HL-60 (cell line): ENCODE data around the gene ZRSR2.

Experiments used
- DNase-seq, 2 experiments: peaks; one replicate each; pipeline ENCODE4 v3.0.0-alpha.2; 2010 to 2020; ENCODE audit warnings: low read depth in 1 of 2, low spot score in 1 of 2
- H3K27ac ChIP-seq: fragments of 250-450 bp; sonication (Bioruptor Pico); replicated peaks from 2 replicates; pipeline ENCODE4 v1.5.1; 2020; ENCODE audit warnings: mild to moderate bottlenecking, moderate library complexity
- H3K27me3 ChIP-seq: fragments of 250-450 bp; sonication (Bioruptor Pico); 2 replicates; pipeline ENCODE4 v1.5.1; 2021; ENCODE audit warnings: mild to moderate bottlenecking, moderate library complexity; ENCODE audit not compliant: insufficient read depth, poor library complexity, severe bottlenecking
- H3K4me3 ChIP-seq: replicated peaks from 2 replicates; pipeline ENCODE4 v1.5.1; 2011; ENCODE audit warnings: mild to moderate bottlenecking, control low read depth, low read length; ENCODE audit not compliant: insufficient read depth
- GABPA ChIP-seq: IDR thresholded peaks from 2 replicates; pipeline ENCODE4 v1.6.1; 2012; ENCODE audit warnings: low read depth
- POLR2AphosphoS5 ChIP-seq: IDR thresholded peaks from 2 replicates; pipeline ENCODE4 v1.6.1; 2012; ENCODE audit warnings: low read depth
- SPI1 ChIP-seq: IDR thresholded peaks from 2 replicates; pipeline ENCODE4 v1.6.1; 2012; ENCODE audit warnings: low read depth, mild to moderate bottlenecking, borderline replicate concordance
- TF ChIP-seq, protein P1 (sequence below): IDR thresholded peaks from 2 replicates; pipeline ENCODE4 v1.6.1; 2012; ENCODE audit warnings: low read depth; ENCODE audit not compliant: insufficient replicate concordance
- TF ChIP-seq, protein P2 (sequence below): IDR thresholded peaks from one replicate; pipeline ENCODE4 v1.5.1; 2011; ENCODE audit warnings: low read length, control low read depth, inconsistent platforms; ENCODE audit not compliant: insufficient read depth

The ZRSR2 gene

DNA sequence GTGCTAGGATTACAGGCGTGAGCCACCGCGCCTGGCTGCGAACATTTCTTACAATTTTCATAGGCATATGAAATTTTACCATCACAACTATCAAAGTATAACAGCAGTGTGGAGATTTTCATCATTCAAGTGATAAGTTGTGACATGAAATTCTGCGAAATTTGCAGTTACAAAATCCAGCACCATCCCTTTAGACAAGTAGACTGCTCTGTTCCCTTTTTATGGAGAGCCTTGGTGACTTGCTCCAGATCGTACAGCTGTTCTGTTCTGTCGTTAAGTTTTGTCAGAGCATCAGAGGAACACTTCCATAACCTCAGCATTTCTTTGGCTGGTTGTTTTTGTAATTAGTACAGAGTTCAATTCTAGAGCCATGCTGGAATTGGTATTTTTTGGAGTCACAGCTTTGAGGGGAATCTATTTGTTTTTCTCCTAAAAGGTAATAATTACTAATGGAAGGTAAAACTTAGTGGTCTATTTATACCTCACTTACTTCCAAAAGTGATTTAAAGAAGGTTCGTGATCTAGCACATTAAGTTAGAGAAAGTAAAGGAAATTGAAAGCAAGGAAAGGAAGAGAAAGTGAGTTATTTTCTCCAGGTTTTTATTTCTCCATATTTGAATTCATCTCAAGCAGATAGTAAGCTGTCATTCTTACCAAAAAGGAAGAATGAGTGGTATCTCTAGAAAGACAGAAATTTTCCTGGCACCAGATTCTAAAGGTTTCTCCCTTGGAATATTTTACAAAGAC lies 22.1 kb downstream of the ZRSR2 start:
- peak in 1 of 2 experiments; percentile 63 for DNase-seq
- Histone ChIP-seq H3K27ac (no peak overlapping the region), H3K27me3 (no peaks in the 10 kb centered on the region), H3K4me3 (no peak overlapping the region)
- TF ChIP-seq, protein P1, sequence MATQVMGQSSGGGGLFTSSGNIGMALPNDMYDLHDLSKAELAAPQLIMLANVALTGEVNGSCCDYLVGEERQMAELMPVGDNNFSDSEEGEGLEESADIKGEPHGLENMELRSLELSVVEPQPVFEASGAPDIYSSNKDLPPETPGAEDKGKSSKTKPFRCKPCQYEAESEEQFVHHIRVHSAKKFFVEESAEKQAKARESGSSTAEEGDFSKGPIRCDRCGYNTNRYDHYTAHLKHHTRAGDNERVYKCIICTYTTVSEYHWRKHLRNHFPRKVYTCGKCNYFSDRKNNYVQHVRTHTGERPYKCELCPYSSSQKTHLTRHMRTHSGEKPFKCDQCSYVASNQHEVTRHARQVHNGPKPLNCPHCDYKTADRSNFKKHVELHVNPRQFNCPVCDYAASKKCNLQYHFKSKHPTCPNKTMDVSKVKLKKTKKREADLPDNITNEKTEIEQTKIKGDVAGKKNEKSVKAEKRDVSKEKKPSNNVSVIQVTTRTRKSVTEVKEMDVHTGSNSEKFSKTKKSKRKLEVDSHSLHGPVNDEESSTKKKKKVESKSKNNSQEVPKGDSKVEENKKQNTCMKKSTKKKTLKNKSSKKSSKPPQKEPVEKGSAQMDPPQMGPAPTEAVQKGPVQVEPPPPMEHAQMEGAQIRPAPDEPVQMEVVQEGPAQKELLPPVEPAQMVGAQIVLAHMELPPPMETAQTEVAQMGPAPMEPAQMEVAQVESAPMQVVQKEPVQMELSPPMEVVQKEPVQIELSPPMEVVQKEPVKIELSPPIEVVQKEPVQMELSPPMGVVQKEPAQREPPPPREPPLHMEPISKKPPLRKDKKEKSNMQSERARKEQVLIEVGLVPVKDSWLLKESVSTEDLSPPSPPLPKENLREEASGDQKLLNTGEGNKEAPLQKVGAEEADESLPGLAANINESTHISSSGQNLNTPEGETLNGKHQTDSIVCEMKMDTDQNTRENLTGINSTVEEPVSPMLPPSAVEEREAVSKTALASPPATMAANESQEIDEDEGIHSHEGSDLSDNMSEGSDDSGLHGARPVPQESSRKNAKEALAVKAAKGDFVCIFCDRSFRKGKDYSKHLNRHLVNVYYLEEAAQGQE, result no peak
- TF ChIP-seq GABPA, result no peak
- TF ChIP-seq POLR2AphosphoS5, result no peak
- TF ChIP-seq, protein P2, sequence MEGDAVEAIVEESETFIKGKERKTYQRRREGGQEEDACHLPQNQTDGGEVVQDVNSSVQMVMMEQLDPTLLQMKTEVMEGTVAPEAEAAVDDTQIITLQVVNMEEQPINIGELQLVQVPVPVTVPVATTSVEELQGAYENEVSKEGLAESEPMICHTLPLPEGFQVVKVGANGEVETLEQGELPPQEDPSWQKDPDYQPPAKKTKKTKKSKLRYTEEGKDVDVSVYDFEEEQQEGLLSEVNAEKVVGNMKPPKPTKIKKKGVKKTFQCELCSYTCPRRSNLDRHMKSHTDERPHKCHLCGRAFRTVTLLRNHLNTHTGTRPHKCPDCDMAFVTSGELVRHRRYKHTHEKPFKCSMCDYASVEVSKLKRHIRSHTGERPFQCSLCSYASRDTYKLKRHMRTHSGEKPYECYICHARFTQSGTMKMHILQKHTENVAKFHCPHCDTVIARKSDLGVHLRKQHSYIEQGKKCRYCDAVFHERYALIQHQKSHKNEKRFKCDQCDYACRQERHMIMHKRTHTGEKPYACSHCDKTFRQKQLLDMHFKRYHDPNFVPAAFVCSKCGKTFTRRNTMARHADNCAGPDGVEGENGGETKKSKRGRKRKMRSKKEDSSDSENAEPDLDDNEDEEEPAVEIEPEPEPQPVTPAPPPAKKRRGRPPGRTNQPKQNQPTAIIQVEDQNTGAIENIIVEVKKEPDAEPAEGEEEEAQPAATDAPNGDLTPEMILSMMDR, result no peak
- no peak for TF ChIP-seq SPI1

DNA sequence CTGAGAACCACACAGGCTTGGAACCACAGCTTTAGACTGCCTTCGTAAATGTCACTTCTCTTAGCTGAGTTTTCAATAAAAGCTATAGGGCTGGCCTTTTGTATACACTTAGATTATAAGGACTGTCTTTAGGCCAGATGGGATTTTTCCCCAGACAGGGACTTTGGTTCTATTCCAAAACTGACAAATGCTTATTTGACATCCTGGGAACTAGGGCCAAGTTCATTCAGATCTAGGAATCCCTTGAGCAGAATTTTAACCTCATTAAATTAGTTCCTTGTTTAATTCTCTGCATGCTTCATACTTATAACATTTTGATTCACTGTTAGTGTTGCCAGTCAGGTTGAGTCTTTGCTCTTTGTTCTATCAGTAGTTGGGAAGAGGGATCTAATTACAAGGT lies 23.1 kb downstream of the ZRSR2 start:
- no peak for DNase-seq
- no peak overlapping the region for H3K27ac ChIP-seq
- TF ChIP-seq, protein P2, result no peak
- TF ChIP-seq POLR2AphosphoS5 (no peak), GABPA (no peak)
- no peaks in the 10 kb centered on the region for H3K27me3 ChIP-seq
- no peak overlapping the region for H3K4me3 ChIP-seq

DNA sequence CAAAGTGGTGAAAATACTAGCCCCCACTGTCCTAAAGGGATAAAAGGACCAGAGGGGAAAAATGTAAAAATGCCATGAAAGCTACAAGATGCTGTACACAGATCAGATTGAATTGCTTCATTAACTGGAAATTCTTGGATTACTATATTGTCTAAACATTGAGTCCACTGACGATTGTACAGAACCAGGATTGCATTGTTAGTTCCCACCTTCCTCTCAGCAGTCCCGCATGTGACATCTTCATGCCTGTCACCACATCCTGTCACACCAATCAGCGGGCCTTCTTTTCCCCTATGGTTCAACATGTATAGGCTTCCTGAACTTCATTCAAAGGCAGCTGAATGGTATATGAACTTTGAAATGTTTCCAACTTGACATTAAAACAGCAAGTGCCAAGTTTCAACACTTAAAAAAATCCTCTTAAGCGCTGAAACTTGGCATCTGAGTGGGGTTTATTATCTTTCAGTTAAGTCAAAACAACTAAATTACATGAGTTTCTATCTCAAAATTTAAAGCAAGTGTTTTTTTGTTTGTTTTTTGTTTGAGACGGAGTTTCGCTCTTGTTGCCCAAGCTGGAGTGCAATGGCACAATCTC lies 24.6 kb downstream of the ZRSR2 start:
- no peak for TF ChIP-seq SPI1
- no peak for DNase-seq
- Histone ChIP-seq H3K27me3 (no peaks in the 10 kb centered on the region), H3K27ac (peak overlapping the region; percentile 48), H3K4me3 (no peak overlapping the region)

DNA sequence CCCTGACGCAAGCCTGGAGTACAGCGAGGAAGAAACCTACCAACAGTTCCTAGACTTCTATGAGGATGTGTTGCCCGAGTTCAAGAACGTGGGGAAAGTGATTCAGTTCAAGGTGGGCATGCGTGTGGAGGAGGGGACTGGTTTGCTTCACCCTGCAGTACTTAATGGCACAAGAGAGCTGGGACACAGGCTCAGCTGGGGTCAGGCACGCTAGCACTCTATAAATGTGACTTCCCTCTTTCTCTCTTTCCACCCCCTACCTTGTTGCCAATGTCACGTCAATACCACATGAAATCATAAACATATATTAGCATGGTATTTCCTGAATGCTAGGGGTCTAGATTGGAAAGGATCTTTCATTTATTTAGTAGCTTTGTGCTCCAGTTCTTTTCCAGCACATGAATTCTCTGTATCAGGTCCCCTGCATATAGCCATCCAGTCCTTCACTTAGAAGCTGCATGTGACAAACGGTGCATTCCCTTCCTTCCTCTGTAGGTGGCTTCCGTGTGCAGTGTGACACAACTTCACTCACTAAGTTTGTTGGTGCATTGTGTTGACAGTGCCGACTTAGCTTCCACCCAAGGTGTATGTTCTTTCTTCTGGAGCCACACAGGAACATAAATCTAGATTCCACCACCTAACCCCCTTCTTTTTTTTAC lies 25.6 kb downstream of the ZRSR2 start:
- DNase-seq, result peak; percentile 57 to 66
- no peak overlapping the region for H3K4me3 ChIP-seq
- no peaks in the 10 kb centered on the region for H3K27me3 ChIP-seq
- H3K27ac ChIP-seq, result peak overlapping the region; percentile 48
- TF ChIP-seq, protein P1, result no peak
- TF ChIP-seq, protein P2, result peak; percentile 19
- TF ChIP-seq POLR2AphosphoS5, result no peak
- peak; percentile 58; the same call in 1 of the 2 replicates for TF ChIP-seq SPI1
- TF ChIP-seq GABPA, result no peak
